Activated CD8-positive, alpha-beta memory T cell treated with anti-CD3 and anti-CD28 coated beads for 24 hours (primary cell): ENCODE data around the gene TERT.
"Not testable (repeated sequence)": the region's sequence is repeated elsewhere in the genome, so short reads cannot be mapped to it uniquely, and the experiment has no call there.

Experiments
- DNase-seq: peaks from one replicate; pipeline ENCODE4 v3.0.0-alpha.2; 2020

Gene TERT

GRCh38 chr5:1330847-1331831 lies 36.3 kb upstream of the TERT start:
- DNase-seq = no peak

GRCh38 chr5:1330146-1330846 lies 35.4 kb upstream of the TERT start:
- DNase-seq = no peak

- no peak for DNase-seq
These were observed 34.3 kb upstream of the TERT start for GRCh38 chr5:1329111-1329579.

DNA sequence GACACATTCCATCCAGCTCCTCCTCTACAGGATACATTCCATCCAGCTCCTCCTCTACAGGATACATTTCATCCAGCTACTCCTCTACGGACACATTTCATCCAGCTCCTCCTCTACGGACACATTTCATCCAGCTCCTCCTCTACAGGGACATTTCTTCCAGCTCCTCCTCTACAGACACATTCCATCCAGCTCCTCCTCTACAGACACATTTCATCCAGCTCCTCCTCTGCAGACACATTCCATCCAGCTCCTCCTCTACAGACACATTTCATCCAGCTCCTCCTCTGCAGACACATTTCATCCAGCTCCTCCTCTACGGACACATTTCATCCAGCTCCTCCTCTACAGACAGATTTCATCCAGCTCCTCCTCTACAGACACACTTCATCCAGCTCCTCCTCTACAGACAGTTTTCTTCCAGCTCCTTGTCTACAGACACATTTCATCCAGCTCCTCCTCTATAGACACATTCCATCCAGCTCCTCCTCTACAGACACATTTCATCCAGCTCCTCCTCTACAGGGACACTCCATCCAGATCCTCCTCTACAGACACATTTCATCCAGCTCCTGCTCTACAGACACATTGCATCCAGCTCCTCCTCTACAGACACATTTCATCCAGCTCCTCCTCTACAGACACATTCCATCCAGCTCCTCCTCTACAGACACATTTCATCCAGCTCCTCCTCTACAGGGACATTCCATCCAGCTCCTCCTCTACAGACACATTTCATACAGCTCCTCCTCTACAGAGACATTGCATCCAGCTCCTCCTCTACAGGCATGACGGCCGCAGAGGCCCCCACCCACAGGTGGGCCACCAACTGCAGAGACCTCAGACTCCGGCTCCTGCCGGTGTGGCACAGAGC lies 33.6 kb upstream of the TERT start:
- not testable (repeated sequence) for DNase-seq

- DNase-seq = not testable (repeated sequence)
These were observed 32.3 kb upstream of the TERT start for GRCh38 chr5:1326901-1327756.

DNA sequence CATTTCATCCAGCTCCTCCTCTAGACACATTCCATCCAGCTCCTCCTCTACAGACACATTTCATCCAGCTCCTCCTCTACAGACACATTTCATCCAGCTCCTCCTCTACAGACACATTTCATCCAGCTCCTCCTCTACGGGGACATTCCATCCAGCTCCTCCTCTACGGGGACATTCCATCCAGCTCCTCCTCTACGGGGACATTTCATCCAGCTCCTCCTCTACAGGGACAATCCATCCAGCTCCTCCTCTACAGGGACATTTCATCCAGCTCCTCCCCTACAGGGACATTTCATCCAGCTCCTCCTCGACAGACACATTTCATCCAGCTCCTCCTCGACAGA lies 31.6 kb upstream of the TERT start:
- not testable (repeated sequence) for DNase-seq

DNA sequence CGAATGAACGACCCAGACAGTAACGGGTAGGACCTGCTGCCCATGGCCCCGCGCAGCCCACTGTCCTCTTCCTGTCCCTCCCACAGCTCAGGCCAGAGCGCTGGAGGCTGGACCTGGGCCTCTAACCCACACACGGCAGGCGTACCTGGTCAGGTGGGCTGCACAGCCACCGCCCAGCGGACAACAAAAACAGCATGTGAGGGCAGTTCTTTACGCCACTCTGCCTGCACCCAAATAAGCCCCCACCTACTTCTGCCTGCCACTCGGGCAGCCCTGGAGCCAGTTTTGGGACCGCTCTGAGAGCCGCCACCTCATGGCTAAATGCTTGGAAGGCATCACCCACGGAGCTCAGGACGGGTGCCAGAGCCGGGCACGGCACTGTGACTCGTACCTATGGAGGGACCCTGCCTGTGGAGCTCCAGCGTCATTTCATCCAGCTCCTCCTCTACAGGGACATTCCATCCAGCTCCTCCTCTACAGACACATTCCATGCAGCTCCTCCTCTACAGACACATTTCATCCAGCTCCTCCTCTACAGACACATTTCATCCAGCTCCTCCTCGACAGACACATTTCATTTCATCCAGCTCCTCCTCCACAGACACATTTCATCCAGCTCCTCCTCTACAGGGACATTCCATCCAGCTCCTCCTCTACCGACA lies 31.1 kb upstream of the TERT start:
- DNase-seq = no peak

DNA sequence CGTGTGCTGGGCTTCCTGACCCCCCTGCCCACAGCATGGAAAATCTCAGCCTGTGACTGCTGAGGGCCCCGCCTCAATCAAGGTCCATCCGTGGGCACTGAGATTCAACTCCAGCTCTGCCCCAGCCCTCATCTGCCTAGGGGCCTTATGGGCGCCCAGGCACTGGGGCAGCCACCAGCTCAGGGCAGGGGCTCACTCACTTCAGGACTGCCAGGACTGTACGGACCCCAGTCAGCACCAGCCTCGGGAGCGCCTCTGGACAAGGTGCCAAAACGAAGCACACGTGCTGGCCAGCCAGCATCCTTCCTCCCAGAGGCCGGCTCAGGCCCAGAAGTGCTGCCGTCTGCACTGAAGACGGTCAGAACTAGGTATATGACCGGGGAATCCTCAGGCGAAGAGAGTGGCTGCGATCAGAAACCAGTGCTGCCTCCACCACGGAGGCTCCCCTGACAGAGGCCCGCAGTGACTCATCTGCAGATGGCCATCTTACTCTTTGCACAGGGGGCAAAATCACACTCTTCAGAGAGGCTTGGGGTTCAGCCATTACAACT lies 30.4 kb upstream of the TERT start:
- DNase-seq = no peak

GRCh38 chr5:1324719-1325190 lies 29.9 kb upstream of the TERT start:
- no peak for DNase-seq

- DNase-seq = no peak
These were observed 29.4 kb upstream of the TERT start for GRCh38 chr5:1324301-1324700.

DNA sequence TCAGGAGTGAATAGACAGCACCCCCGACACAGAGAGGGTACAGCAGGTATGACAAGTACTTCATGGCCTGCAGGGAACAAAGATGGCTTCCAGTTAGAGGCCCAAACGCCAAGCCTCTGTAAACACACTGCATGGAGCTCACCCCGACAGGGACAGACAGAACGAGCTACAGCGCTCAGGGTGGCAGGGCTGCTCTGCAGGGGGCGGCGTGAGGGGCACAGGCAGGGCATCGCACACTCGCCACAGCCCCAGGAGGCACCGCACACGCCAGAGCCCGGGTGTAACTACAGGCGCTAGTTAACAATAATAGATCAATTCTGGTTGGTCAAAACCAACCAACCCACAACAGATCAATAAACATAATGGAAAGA lies 28.9 kb upstream of the TERT start:
- DNase-seq = no peak

GRCh38 chr5:1322955-1323802 lies 28.3 kb upstream of the TERT start:
- no peak for DNase-seq

GRCh38 chr5:1322036-1322900 lies 27.4 kb upstream of the TERT start:
- no peak for DNase-seq

- no peak for DNase-seq
These were observed 26.7 kb upstream of the TERT start for GRCh38 chr5:1321576-1321975.

- no peak for DNase-seq
These were observed 25.8 kb upstream of the TERT start for GRCh38 chr5:1320436-1321344.

GRCh38 chr5:1319436-1320256 lies 24.8 kb upstream of the TERT start:
- no peak for DNase-seq

GRCh38 chr5:1318659-1319251 lies 23.9 kb upstream of the TERT start:
- no peak for DNase-seq
